Activated B cell treated with CpG ODN at 0.5 μM for 24 hours (primary cell): ENCODE measurements around the gene CCT3. TPM values are rescaled to one million over a fixed set of nuclear protein-coding genes. Genes with fewer than 3 reads are reported as not detected.

Source experiments
- ATAC-seq: fragments of 200-7000 bp; cut with Tn5 transposase; one replicate; pipeline ENCODE4 v1.10.0; 2021; ENCODE audit warnings: low read depth, mild to moderate bottlenecking, moderate library complexity
- CTCF ChIA-PET: fragments of 350-600 bp; sonication (Branson Sonifier 250); formaldehyde crosslinking; loops from one replicate; lab custom pipeline; 2021; ENCODE audit warnings: antibody characterized with exemption; lab: Charles Lee
- POLR2A ChIA-PET: fragments of 350-600 bp; sonication (Branson Sonifier 250); formaldehyde crosslinking; loops from one replicate; lab custom pipeline; 2021; ENCODE audit warnings: antibody characterized with exemption; lab: Charles Lee
- DNase-seq: peaks from one replicate; pipeline ENCODE4 v3.0.0; 2022
- H3K27ac Mint-ChIP-seq: one replicate; pipeline ENCODE4 v1.8.0; 2020; ENCODE audit warnings: mixed read lengths
- H3K27me3 Mint-ChIP-seq: one replicate; pipeline ENCODE4 v1.8.0; 2021; ENCODE audit warnings: mixed read lengths
- H3K36me3 Mint-ChIP-seq: one replicate; pipeline ENCODE4 v1.8.0; 2021; ENCODE audit warnings: low read depth, mixed read lengths
- H3K4me1 Mint-ChIP-seq: one replicate; pipeline ENCODE4 v1.8.0; 2021; ENCODE audit warnings: mixed read lengths
- H3K4me3 Mint-ChIP-seq: one replicate; pipeline ENCODE4 v1.8.0; 2020; ENCODE audit warnings: mild to moderate bottlenecking, mixed read lengths
- H3K9me3 Mint-ChIP-seq: one replicate; pipeline ENCODE4 v1.8.0; 2020; ENCODE audit warnings: mixed read lengths
- CTCF ChIP-seq: fragments of 200-600 bp; IDR thresholded peaks from one replicate; pipeline ENCODE4 v1.8.0; 2022; ENCODE audit warnings: antibody characterized with exemption, mild to moderate bottlenecking
- intact Hi-C: fragments of 100-400 bp; cut with micrococcal nuclease; formaldehyde crosslinking; loops from one replicate; pipeline ENCODE4 v1.15.1; 2024
- total RNA-seq: library from RNA; stranded (reverse); gene quantifications from 2 replicates; pipeline ENCODE4 v1.2.3, GENCODE V29; 2022

The CCT3 gene
- total RNA-seq, 1 donor from 2014 or later = 260 TPM

DNA sequence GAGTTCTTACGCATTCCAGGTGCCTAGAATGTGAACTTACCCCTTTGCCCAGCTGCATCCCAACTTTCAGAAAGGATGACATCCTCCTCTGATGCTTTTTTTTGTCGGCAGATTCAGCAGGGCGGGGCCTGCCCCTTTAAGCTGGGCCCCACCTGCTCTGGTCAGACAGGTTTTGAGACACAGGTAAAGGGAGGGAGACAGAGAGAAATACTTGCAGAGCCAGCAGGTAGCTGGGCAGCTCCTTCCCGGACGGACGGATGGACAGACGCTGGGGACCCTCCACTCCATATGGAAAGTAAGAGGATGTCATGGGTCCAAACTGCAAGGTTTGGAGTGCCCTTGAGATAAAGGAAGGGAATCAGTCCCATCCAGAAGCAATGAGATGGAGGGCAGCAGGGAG is 54.0 kb downstream of the CCT3 start, which contains the start of gene TMEM79:
TMEM79 (plus strand) TSS at position 214 of the 400 bp plus-strand sequence. CDS start 902 bp downstream, outside the sequence.
- H3K4me3 Mint-ChIP-seq = peak within 1 kb of the TSS; percentile 93
- ChIA-PET POLR2A (interaction anchor here (1.8 to 2.9 kb wide), 3 partner anchors 11 to 71 kb away, joined by 7 to 16 read pairs (median 8); partner anchors contain the start of genes GLMP and PMF1), CTCF (interaction anchor here (1.6 to 2.0 kb wide), 2 partner anchors 10 to 59 kb away, joined by 3 to 5 read pairs; no protein-coding TSS in a partner anchor)
- no peaks in the 10 kb centered on the region for H3K27me3 Mint-ChIP-seq
- no peaks in the 10 kb centered on the region for H3K9me3 Mint-ChIP-seq
- DNase-seq = no peak
- peak within 1 kb of the TSS; percentile 88 for H3K27ac Mint-ChIP-seq
- TF ChIP-seq CTCF = no peak
- peaks cover 40% of the 10 kb centered on the region for H3K4me1 Mint-ChIP-seq
- no peak for ATAC-seq
- intact Hi-C loops = loop anchor here (5.0 kb wide), 2 partner anchors 33 to 72 kb away; partner anchors contain the start of gene PMF1
- H3K36me3 Mint-ChIP-seq = peaks cover 23% of the 10 kb centered on the region

DNA sequence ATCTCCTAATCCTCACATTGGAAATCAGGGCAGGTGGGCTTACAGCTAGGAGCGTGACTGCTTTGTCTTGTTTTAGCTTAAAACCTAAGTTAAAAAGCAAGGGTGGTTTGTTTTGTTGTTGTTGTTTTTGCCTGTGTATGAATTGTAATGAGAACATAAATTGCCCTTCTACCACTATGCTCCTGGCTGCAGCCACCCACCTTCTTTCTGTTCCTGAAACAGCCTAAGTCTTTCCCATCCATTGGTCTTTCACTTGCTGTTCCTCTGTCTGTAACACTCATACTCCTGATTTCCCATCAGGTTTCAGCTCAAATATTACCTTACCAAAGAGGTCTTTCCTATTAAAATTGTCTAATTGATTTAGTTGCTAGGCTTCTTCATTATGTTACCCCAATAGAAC is 54.6 kb downstream of the CCT3 start:
- DNase-seq (no peak), ATAC-seq (no peak)
- intact Hi-C loops = loop anchor here (2.0 to 5.0 kb wide), 3 partner anchors 34 to 427 kb away; partner anchors contain the start of genes GON4L and PMF1
- Mint-ChIP-seq H3K4me1 (peaks cover 40% of the 10 kb centered on the region), H3K27ac (no peak overlapping the region), H3K9me3 (no peaks in the 10 kb centered on the region), H3K36me3 (peaks cover 23% of the 10 kb centered on the region), H3K27me3 (no peaks in the 10 kb centered on the region), H3K4me3 (peak overlapping the region; percentile 93)
- ChIA-PET CTCF (interaction anchor here (1.1 to 2.0 kb wide), 3 partner anchors 36 to 58 kb away, joined by 4 to 6 read pairs (median 5); no protein-coding TSS in a partner anchor), POLR2A (interaction anchor here (0.7 to 2.9 kb wide), 15 partner anchors 8 to 484 kb away, joined by 3 to 16 read pairs (median 6); partner anchors contain the start of genes CCT3, GLMP, ISG20L2 and METTL25B)
- no peak for TF ChIP-seq CTCF

DNA sequence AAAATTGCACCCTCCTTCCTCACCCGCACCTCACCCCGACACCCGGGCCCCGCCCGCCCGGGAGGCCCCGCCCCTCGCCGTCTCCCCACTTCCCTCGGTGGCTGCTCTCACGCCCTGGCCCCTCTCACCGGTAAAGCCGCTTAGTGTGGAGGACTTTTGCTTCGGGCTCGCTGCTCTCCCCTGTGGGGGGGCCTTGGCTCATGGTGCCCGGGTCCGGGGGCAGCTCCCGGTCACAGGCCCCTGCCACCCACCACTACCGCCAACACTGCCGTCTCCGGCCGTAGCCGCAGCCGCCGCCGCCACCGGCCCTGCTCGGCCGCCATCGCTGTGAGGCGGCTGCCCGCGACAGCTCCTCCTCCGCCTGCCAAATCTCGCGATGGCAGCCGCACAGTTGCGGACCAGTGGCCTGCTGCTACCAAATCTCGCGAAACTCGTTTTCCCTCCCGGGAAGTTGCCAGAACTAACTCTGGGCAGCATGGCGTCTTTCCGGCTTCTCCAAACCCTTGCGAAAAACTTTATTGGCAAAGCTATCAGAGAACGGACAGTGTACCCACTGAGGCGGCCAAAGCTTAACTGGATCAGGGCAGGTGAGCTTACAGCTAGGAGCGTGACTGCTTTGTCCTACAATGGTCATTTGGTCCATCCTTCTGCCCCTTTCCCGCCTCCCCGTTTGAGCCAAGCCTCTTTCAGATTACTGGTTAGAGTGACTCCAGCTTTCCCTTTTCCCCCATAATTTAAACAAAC is 55.4 kb downstream of the CCT3 start, which contains the start of gene SMG5:
SMG5 (minus strand) TSS at position 347 of the 744 bp plus-strand sequence; CDS start at position 202, 145 bp downstream.
- peaks cover 40% of the 10 kb centered on the region for H3K4me1 Mint-ChIP-seq

DNA sequence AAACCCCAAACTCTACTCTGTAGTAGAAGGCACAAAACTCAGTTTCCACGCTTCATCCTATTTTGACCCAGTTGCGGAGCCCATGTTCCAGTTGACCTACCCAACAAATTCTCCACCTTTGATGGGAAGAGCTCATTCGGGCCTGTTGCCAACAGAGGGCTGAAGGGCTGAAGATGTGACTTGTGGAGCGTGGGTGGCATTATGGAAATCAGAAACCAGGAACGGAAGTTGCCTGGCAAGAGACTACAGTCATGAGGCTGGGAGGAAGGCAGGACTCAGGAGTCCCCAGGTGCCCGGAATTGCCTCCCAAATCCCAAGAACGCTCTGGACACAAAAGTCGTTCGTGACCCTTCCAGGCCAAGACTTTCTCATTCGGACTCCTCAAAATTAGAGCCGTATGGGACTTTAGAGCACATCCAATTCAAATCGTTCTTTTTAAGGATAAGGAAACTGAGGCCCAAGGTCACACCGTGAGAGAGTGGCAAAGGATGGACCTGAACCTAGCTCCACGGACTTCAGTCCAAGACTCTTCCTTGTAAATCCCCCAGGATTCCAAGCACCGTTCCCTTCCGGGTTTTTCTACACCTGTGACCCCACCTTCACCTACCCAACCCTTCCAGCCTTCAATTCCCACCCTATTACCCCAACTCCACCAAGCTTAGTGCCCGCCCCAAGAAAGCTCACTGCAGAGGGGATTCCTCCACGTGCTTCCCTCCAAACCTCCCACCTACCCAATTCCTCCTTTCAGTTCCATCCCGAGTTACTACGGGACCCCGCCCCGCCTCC is 56.2 kb downstream of the CCT3 start:
- Mint-ChIP-seq H3K27me3 (no peaks in the 10 kb centered on the region), H3K9me3 (no peaks in the 10 kb centered on the region), H3K4me3 (peak overlapping the region; percentile 93), H3K27ac (peak overlapping the region; percentile 88), H3K4me1 (peaks cover 40% of the 10 kb centered on the region), H3K36me3 (peaks cover 40% of the 10 kb centered on the region)
- ChIA-PET CTCF (interaction anchor here (1.4 to 2.0 kb wide), 2 partner anchors 54 to 56 kb away, joined by 4 to 5 read pairs; no protein-coding TSS in a partner anchor), POLR2A (interaction anchor here (0.6 to 2.9 kb wide), 26 partner anchors 10 to 486 kb away, joined by 3 to 16 read pairs (median 5); partner anchors contain the start of genes CCT3, GLMP, ISG20L2 and LMNA)
- ATAC-seq (no peak), DNase-seq (no peak)
- no peak for TF ChIP-seq CTCF
- intact Hi-C loops = loop anchor here (1.0 to 5.0 kb wide), 8 partner anchors 9 to 425 kb away; partner anchors contain the start of genes CCT3, GLMP, GON4L and LAMTOR2

More for the DNA sequence above, 55.4 kb downstream of the CCT3 start, which contains the start of gene SMG5:
- TF ChIP-seq CTCF = no peak
- peak; percentile 91 for ATAC-seq
- Mint-ChIP-seq H3K27me3 (no peaks in the 10 kb centered on the region), H3K4me3 (peak within 1 kb of the TSS; percentile 93), H3K36me3 (peaks cover 32% of the 10 kb centered on the region), H3K9me3 (no peaks in the 10 kb centered on the region), H3K27ac (peak within 1 kb of the TSS; percentile 88)
- intact Hi-C loops = loop anchor here (1.0 to 5.0 kb wide), 8 partner anchors 9 to 426 kb away; partner anchors contain the start of genes CCT3, GLMP, GON4L and LAMTOR2
- CTCF ChIA-PET = interaction anchor here (1.1 to 2.0 kb wide), 3 partner anchors 37 to 57 kb away, joined by 4 to 6 read pairs (median 5); no protein-coding TSS in a partner anchor
- POLR2A ChIA-PET = interaction anchor here (0.6 to 2.9 kb wide), 27 partner anchors 9 to 485 kb away, joined by 3 to 16 read pairs (median 5); partner anchors contain the start of genes CCT3, GLMP, ISG20L2 and LMNA
- DNase-seq = peak; percentile 89
